OCI-M1 (cell line): Measurements from ENCODE around the gene NOL9.
"Not testable (repeated sequence)": the region's sequence is repeated elsewhere in the genome, so short reads cannot be mapped to it uniquely, and the experiment has no call there.

Experiments used
- DNase-seq: peaks from one replicate; lab custom pipeline; 2025; lab: John Stamatoyannopoulos, UW

The NOL9 gene

GRCh38 chr1:6503884-6504602 lies 50.3 kb downstream of the NOL9 start:
- DNase-seq: no peak

- DNase-seq: no peak
These were observed 52.1 kb downstream of the NOL9 start for GRCh38 chr1:6502000-6502891.

- no peak for DNase-seq
These were observed 53.0 kb downstream of the NOL9 start for GRCh38 chr1:6501279-6501813.

GRCh38 chr1:6500544-6501278 lies 53.6 kb downstream of the NOL9 start:
- no peak for DNase-seq

- DNase-seq: no peak
These were observed 55.0 kb downstream of the NOL9 start for GRCh38 chr1:6499296-6499695.

- DNase-seq: no peak
These were observed 55.7 kb downstream of the NOL9 start for GRCh38 chr1:6498576-6499111.

GRCh38 chr1:6497867-6498575 lies 56.3 kb downstream of the NOL9 start:
- DNase-seq: no peak

- DNase-seq: peak; percentile 33
These were observed 57.0 kb downstream of the NOL9 start for GRCh38 chr1:6497215-6497866.

- no peak for DNase-seq
These were observed 57.5 kb downstream of the NOL9 start for GRCh38 chr1:6496890-6497214.

- no peak for DNase-seq
These were observed 58.0 kb downstream of the NOL9 start for GRCh38 chr1:6496365-6496721.

GRCh38 chr1:6495540-6496364 lies 58.6 kb downstream of the NOL9 start:
- DNase-seq: no peak

GRCh38 chr1:6495041-6495441 lies 59.3 kb downstream of the NOL9 start:
- no peak for DNase-seq

GRCh38 chr1:6494627-6495026 lies 59.7 kb downstream of the NOL9 start:
- no peak for DNase-seq

GRCh38 chr1:6493834-6494223 lies 60.5 kb downstream of the NOL9 start:
- DNase-seq: not testable (repeated sequence)

GRCh38 chr1:6491966-6492365 lies 62.3 kb downstream of the NOL9 start:
- DNase-seq: no peak

GRCh38 chr1:6491480-6491962 lies 62.8 kb downstream of the NOL9 start, which contains the start of gene PLEKHG5:
TSS of gene PLEKHG5 (minus strand) at chr1:6491667. CDS start at chr1:6477571, 14,096 bp downstream.
- no peak for DNase-seq

- no peak for DNase-seq
These were observed 63.2 kb downstream of the NOL9 start for GRCh38 chr1:6491081-6491449.

GRCh38 chr1:6490181-6491080 lies 63.9 kb downstream of the NOL9 start:
- peak; percentile 64 for DNase-seq

- DNase-seq: peak; percentile 81
These were observed 64.5 kb downstream of the NOL9 start for GRCh38 chr1:6489799-6490180.
